ENCODE data around the gene ITFG1.
A peak's percentile ranks its signal among the peaks of the same experiment; 100 is the strongest.
"Not testable (repeated sequence)": the region's sequence is repeated elsewhere in the genome, so short reads cannot be mapped to it uniquely, and the experiment has no call there.

The ITFG1 gene

DNA sequence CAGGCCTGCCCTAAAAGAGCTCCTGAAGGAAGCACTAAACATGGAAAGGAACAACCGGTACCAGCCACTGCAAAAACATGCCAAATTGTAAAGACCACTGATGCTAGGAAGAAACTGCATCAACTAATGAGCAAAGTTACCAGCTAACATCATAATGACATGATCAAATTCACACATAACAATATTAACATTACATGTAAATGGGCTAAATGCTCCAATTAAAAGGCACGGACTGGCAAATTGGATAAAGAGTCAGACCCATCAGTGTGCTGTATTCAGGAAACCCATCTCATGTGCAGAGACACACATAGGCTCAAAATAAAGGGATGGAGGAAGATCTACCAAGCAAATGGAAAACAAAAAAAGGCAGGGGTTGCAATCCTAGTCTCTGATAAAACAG, 111.8 kb downstream of the ITFG1 start:
- DNase-seq; intact Hi-C loops (cut with DNase I): not testable (repeated sequence)

- DNase-seq: peak in 1 of 10 donors; percentile 64
- intact Hi-C loops (cut with DNase I): not testable (repeated sequence)
Measured at GRCh38 chr16:47347021-47347696, 113.7 kb downstream of the ITFG1 start.

GRCh38 chr16:47342055-47342454, 118.8 kb downstream of the ITFG1 start:
- DNase-seq: no peak
- intact Hi-C loops (cut with DNase I): no loop called here

DNA sequence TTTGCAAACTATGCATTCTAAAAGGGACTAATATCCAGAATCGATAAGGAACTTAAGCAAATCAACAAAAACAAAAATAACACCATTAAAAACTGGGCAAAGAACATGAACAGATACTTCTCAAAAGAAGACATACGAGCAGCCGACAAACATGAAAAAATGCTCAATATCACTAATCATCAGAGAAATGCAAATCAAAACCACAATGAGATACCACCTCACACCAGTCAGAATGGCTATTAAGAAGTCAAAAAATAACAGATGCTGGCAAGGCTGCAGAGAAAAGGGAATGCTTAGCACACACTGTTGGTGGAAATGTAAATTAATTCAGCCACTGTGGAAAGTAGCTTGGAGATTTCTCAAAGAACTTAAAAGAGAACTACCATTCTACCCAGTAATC, 130.3 kb downstream of the ITFG1 start:
- intact Hi-C loops (cut with DNase I): not testable (repeated sequence)

GRCh38 chr16:47324309-47324708, 136.6 kb downstream of the ITFG1 start:
- DNase-seq; intact Hi-C loops (cut with DNase I): not testable (repeated sequence)

More for the DNA sequence above, 130.3 kb downstream of the ITFG1 start:
- not testable (repeated sequence) for DNase-seq

- intact Hi-C loops (cut with DNase I): no loop called here
Measured at GRCh38 chr16:47323241-47323640, 137.6 kb downstream of the ITFG1 start.

GRCh38 chr16:47320546-47321310, 140.1 kb downstream of the ITFG1 start:
- intact Hi-C loops (cut with DNase I): no loop called here
- no peak for DNase-seq

More at GRCh38 chr16:47323241-47323640, 137.6 kb downstream of the ITFG1 start:
- DNase-seq: no peak

GRCh38 chr16:47317465-47318240, 143.2 kb downstream of the ITFG1 start:
- intact Hi-C loops (cut with DNase I): no loop called here
- no peak for DNase-seq

- no peak for DNase-seq
- intact Hi-C loops (cut with DNase I): no loop called here
Measured at GRCh38 chr16:47316442-47317015, 144.3 kb downstream of the ITFG1 start.

DNA sequence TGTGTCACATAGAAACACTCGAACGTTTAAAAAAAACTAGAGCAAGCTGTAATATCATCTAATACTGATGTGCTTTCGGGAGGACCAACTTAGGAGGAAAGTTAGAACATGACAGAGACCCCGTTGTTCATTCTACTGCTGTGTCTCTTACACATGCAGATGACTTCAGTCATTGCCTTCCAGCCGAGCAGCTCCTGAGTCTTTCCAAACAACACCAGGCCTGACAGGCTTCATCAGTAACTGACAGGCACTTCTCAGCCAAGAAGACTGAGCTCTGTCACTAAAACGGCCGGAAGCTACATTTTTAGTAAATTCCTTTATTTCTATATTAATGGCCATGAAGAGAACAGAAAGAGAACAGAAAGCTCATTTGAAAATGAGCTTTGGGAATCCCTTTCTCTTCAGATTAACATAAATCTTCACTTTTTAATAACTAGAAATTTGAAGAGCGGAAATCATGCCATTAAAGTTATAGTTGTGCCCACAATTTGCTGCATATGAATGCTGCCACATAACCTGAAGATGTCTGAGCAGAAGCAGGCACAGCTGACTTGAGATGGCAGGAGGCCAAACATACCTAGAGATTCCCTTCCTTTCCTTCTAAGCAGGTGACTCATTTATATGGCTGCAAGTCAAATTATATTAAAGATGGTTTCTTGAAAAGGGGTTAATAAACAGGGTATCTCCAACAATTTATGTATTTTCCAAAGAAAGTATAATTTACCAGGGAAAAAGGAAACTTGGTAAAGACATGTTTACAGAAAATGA, 148.9 kb downstream of the ITFG1 start:
- intact Hi-C loops (cut with DNase I): no loop called here
- peak in 6 of 10 donors; percentile 13 to 88 (median 27) for DNase-seq

DNA sequence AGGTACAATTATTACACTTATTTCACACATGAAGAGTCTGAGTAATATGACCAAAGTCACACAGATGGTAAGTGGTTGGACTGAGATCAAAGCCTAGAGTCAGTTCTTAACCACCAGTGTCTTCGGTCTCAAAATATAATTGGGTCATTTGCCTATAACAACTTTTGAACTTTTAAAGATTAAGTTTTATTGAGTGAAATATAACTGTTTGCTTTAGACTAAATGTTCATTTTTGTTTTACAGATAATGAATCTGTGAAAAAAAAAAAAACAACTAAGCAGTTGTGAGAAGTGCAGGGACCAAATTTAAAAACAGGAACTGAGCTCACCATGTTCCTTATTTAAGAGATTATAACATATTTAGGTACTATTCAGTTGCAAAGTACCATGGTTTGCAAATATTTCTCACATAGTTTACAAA, 150.1 kb downstream of the ITFG1 start:
- no peak for DNase-seq
- intact Hi-C loops (cut with DNase I): no loop called here

- no peak for DNase-seq
- intact Hi-C loops (cut with DNase I): no loop called here
Measured at GRCh38 chr16:47309581-47310312, 151.1 kb downstream of the ITFG1 start.

- no peak for DNase-seq
- intact Hi-C loops (cut with DNase I): no loop called here
Measured at GRCh38 chr16:47308601-47309000, 152.3 kb downstream of the ITFG1 start.

DNA sequence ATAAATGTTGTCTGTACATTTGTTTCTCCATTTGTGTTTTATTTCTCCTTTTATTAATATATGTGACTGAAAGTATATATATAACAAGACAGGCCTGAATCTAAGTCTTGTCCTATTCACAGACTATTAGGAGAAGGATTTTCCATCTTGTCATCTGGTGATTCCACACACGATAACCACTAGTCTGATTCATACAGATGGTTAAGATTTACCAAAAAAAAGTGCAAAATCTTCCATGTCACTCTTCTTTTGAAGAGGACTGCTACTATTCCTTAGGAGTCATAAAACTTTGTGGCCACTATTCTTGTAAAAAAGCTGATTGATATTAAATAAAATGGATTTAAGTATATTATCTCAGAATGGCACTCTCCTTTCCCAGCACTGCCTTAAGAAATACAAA, 156.3 kb downstream of the ITFG1 start:
- intact Hi-C loops (cut with DNase I): no loop called here
- DNase-seq: no peak

DNA sequence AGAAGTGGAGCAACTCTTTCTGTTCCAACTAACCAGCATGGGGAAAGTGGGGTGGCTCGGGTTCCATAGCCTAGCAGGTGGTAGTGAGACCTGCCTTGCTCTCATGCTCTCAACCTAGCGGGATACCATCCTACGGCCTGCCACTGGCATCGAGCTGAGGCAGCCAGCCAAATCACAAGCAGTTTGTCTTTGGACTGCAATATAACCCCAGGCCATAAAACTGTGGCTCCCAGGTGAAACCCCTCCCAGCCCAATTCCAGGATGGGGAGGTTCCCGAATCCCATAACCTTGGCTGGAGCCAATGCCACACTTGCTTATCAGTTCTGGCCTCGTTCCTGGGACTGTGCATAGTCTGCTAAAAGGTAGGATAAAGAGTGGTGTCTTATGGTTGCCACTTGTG, 161.3 kb downstream of the ITFG1 start:
- no peak for DNase-seq
- intact Hi-C loops (cut with DNase I): no loop called here

- intact Hi-C loops (cut with DNase I): no loop called here
- DNase-seq: no peak
Measured at GRCh38 chr16:47284999-47285398, 175.9 kb downstream of the ITFG1 start.

DNA sequence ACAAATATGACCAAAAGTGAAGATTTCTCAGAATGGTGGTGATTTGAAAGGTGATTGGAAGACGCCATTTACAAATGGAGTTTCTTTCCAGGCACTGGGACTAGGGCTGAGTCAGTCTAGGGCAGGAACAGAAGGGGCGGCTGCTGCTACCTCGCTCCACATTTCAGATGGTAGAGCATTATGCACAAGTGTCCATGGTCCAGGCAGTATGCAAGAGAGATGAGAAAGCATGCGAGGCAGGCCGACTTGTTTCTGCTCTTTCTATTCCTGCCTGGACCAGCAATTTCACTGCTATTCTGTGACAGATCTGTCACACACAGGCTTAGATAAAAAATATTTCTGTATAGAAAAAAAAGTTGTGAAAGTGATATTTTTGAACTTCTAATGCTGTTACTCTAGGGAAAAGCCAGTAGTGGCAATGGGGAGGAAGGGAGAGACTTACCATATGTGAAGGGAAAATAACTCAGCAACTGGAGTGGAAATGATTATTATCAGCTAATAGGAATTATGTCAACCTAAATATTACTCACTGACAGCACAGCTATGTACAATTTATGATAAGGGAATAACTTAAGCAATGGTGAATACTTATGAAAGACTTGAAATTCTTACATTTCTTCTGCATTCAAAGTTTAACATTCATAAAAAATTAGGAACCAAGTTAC, 182.4 kb downstream of the ITFG1 start:
- no peak for DNase-seq
- intact Hi-C loops (cut with DNase I): no loop called here

DNA sequence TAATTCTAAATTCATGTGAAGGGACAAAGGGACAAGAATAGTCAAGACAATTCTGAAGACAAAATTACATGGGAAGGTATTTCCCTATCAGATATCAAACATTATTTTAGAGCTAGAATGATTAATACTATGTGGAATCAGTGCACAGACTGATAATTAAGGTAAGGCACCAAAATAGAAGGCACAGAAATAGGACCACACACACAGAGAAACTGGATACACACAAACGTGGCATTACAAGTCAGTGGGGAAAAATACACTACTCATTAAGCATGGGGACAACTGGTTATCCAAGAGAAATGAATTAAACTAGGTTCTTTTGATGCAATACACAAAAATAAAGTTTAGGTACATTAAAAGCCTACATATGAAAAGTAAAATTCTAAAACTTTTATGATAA, 184.3 kb downstream of the ITFG1 start:
- no peak for DNase-seq
- intact Hi-C loops (cut with DNase I): no loop called here

DNA sequence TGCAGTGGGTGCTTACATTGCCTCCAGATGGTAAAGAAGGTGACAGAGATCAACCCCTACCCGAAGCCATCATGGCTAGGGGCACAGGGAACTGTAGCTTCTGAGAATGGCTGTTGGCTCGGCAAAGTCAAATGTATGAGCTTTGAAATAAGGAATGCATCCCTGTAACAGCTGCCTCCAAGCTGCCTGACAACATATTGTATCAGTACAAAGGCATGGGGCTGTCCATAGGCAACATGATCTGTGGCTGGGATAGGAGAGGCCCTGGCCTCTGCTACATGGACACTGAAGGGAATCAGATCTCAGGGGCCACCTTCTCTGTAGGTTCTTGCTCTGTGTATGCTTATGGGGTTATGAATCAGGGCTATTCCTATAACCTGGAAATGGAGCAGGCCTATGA, 197.9 kb downstream of the ITFG1 start:
- DNase-seq: no peak
- intact Hi-C loops (cut with DNase I): no loop called here
